Measurements from ENCODE around the gene ZNF335.
"Not testable (repeated sequence)": the region's sequence is repeated elsewhere in the genome, so short reads cannot be mapped to it uniquely, and the experiment has no call there.

ZNF335 gene

GRCh38 chr20:45934586-45935415 lies 37.2 kb downstream of the ZNF335 start, which contains the start of gene PCIF1:
TSS of gene PCIF1 (plus strand) at chr20:45934683. CDS start at chr20:45939000, 4,317 bp downstream.
- in situ Hi-C loops (cut with HindIII; ENCODE audit: low sequenced_read_pairs): no loop called here

GRCh38 chr20:45934046-45934585 lies 37.9 kb downstream of the ZNF335 start:
- in situ Hi-C loops (cut with HindIII; ENCODE audit: low sequenced_read_pairs): no loop called here

- in situ Hi-C loops (cut with HindIII; ENCODE audit: low sequenced_read_pairs): no loop called here
These were observed 38.5 kb downstream of the ZNF335 start for GRCh38 chr20:45933266-45934045.

GRCh38 chr20:45931680-45932079 lies 40.3 kb downstream of the ZNF335 start:
- in situ Hi-C loops (cut with HindIII; ENCODE audit: low sequenced_read_pairs): not testable (repeated sequence)

- in situ Hi-C loops (cut with HindIII; ENCODE audit: low sequenced_read_pairs): no loop called here
These were observed 44.7 kb downstream of the ZNF335 start for GRCh38 chr20:45927071-45927878.

- in situ Hi-C loops (cut with HindIII; ENCODE audit: low sequenced_read_pairs): no loop called here
These were observed 45.3 kb downstream of the ZNF335 start for GRCh38 chr20:45926731-45927070.

- in situ Hi-C loops (cut with HindIII; ENCODE audit: low sequenced_read_pairs): no loop called here
These were observed 46.0 kb downstream of the ZNF335 start for GRCh38 chr20:45925821-45926506.

- in situ Hi-C loops (cut with HindIII; ENCODE audit: low sequenced_read_pairs): no loop called here
These were observed 47.4 kb downstream of the ZNF335 start for GRCh38 chr20:45924391-45925261.

GRCh38 chr20:45921337-45922189 lies 50.4 kb downstream of the ZNF335 start:
- in situ Hi-C loops (cut with HindIII; ENCODE audit: low sequenced_read_pairs): no loop called here

- in situ Hi-C loops (cut with HindIII; ENCODE audit: low sequenced_read_pairs): no loop called here
These were observed 51.3 kb downstream of the ZNF335 start for GRCh38 chr20:45920462-45921336.

- in situ Hi-C loops (cut with HindIII; ENCODE audit: low sequenced_read_pairs): no loop called here
These were observed 52.2 kb downstream of the ZNF335 start for GRCh38 chr20:45919542-45920399.

GRCh38 chr20:45918779-45919537 lies 53.0 kb downstream of the ZNF335 start:
- in situ Hi-C loops (cut with HindIII; ENCODE audit: low sequenced_read_pairs): no loop called here

GRCh38 chr20:45918182-45918737 lies 53.7 kb downstream of the ZNF335 start:
- in situ Hi-C loops (cut with HindIII; ENCODE audit: low sequenced_read_pairs): no loop called here

- in situ Hi-C loops (cut with HindIII; ENCODE audit: low sequenced_read_pairs): no loop called here
These were observed 54.2 kb downstream of the ZNF335 start for GRCh38 chr20:45917790-45918141.

- in situ Hi-C loops (cut with HindIII; ENCODE audit: low sequenced_read_pairs): no loop called here
These were observed 58.9 kb downstream of the ZNF335 start for GRCh38 chr20:45913116-45913515.

GRCh38 chr20:45912344-45912682 lies 59.7 kb downstream of the ZNF335 start:
- in situ Hi-C loops (cut with HindIII; ENCODE audit: low sequenced_read_pairs): no loop called here
